Activated CD4-positive, CD25-positive, alpha-beta regulatory T cell treated with anti-CD3 and anti-CD28 coated beads, Interleukin-2, amount 50 U/mL, for 16 hours (primary cell): ENCODE data around the gene NPC2.

ENCODE experiments used
- DNase-seq: peaks from one replicate; pipeline ENCODE4 v3.0.0-alpha.2; 2020; ENCODE audit warnings: low read depth, low spot score

Gene NPC2

GRCh38 chr14:74519316-74520074 lies 26.4 kb upstream of the NPC2 start:
- no peak for DNase-seq

- no peak for DNase-seq
Observed at GRCh38 chr14:74518221-74518620, 25.1 kb upstream of the NPC2 start.

- DNase-seq, result no peak
Observed at GRCh38 chr14:74517731-74518130, 24.6 kb upstream of the NPC2 start.

GRCh38 chr14:74516451-74517160 lies 23.5 kb upstream of the NPC2 start:
- DNase-seq, result no peak

GRCh38 chr14:74515891-74516412 lies 22.8 kb upstream of the NPC2 start:
- DNase-seq, result no peak

- DNase-seq, result no peak
Observed at GRCh38 chr14:74514471-74514941, 21.4 kb upstream of the NPC2 start.

- no peak for DNase-seq
Observed at GRCh38 chr14:74511966-74512830, 19.1 kb upstream of the NPC2 start.

GRCh38 chr14:74510959-74511409 lies 17.9 kb upstream of the NPC2 start:
- DNase-seq, result no peak

- no peak for DNase-seq
Observed at GRCh38 chr14:74510223-74510931, 17.3 kb upstream of the NPC2 start.

GRCh38 chr14:74509587-74510222 lies 16.6 kb upstream of the NPC2 start:
- no peak for DNase-seq

- DNase-seq, result no peak
Observed at GRCh38 chr14:74508844-74509428, 15.8 kb upstream of the NPC2 start.

- no peak for DNase-seq
Observed at GRCh38 chr14:74508292-74508731, 15.2 kb upstream of the NPC2 start.

- no peak for DNase-seq
Observed at GRCh38 chr14:74507840-74508239, 14.7 kb upstream of the NPC2 start.

GRCh38 chr14:74507085-74507484 lies 14.0 kb upstream of the NPC2 start:
- DNase-seq, result no peak

GRCh38 chr14:74506411-74506851 lies 13.3 kb upstream of the NPC2 start:
- DNase-seq, result no peak

GRCh38 chr14:74505831-74506230 lies 12.7 kb upstream of the NPC2 start:
- DNase-seq, result no peak

- DNase-seq, result no peak
Observed at GRCh38 chr14:74504874-74505720, 12.0 kb upstream of the NPC2 start.

- DNase-seq, result no peak
Observed at GRCh38 chr14:74504412-74504811, 11.3 kb upstream of the NPC2 start.

- no peak for DNase-seq
Observed at GRCh38 chr14:74503938-74504335, 10.8 kb upstream of the NPC2 start.
